Glutamatergic neuron (in vitro differentiated cells): Measurements from ENCODE around the gene INKA2. TPM values are rescaled to one million over a fixed set of nuclear protein-coding genes. Genes with fewer than 3 reads are reported as not detected.
"Not testable (repeated sequence)": the region's sequence is repeated elsewhere in the genome, so short reads cannot be mapped to it uniquely, and the experiment has no call there.

ENCODE experiments used
- DNase-seq: peaks from one replicate; pipeline ENCODE4 v3.0.0; 2022
- H3K27ac Mint-ChIP-seq: one replicate; pipeline ENCODE4 v1.8.0; 2020; ENCODE audit warnings: mild to moderate bottlenecking, mixed read lengths, inconsistent platforms; ENCODE audit not compliant: unreplicated experiment
- H3K27me3 Mint-ChIP-seq: one replicate; pipeline ENCODE4 v1.8.0; 2020; ENCODE audit warnings: mild to moderate bottlenecking, moderate library complexity, mixed read lengths, inconsistent platforms; ENCODE audit not compliant: unreplicated experiment
- H3K36me3 Mint-ChIP-seq: one replicate; pipeline ENCODE4 v1.8.0; 2020; ENCODE audit warnings: mild to moderate bottlenecking, mixed read lengths, inconsistent platforms; ENCODE audit not compliant: unreplicated experiment
- H3K4me1 Mint-ChIP-seq: one replicate; pipeline ENCODE4 v1.8.0; 2020; ENCODE audit warnings: mild to moderate bottlenecking, low read depth, mixed read lengths, inconsistent platforms; ENCODE audit not compliant: unreplicated experiment
- H3K4me3 Mint-ChIP-seq: one replicate; pipeline ENCODE4 v1.8.0; 2020; ENCODE audit warnings: mild to moderate bottlenecking, mixed read lengths, inconsistent platforms; ENCODE audit not compliant: unreplicated experiment
- H3K9me3 Mint-ChIP-seq: one replicate; pipeline ENCODE4 v1.8.0; 2020; ENCODE audit warnings: mild to moderate bottlenecking, moderate library complexity, mixed read lengths, inconsistent platforms; ENCODE audit not compliant: unreplicated experiment
- CTCF ChIP-seq: fragments of 200-600 bp; sonication (generic); IDR thresholded peaks from one replicate; pipeline ENCODE4 v1.5.0; 2021; ENCODE audit not compliant: partially characterized antibody, unreplicated experiment
- total RNA-seq: library from RNA; stranded (reverse); fragmentation: NEBNext Ultra II Directional; extraction: Animal tissue kit (Norgen Biotek cat#: 25700); gene quantifications from one replicate; pipeline ENCODE4 v1.2.1, GENCODE V29; 2021; ENCODE audit not compliant: unreplicated experiment

Gene INKA2
- total RNA-seq, 1 donor from 2014 or later: 112 TPM

GRCh38 chr1:111746614-111746999 lies 7.4 kb upstream of the INKA2 start:
- no peak for TF ChIP-seq CTCF
- Mint-ChIP-seq H3K4me1 (peaks cover 32% of the 10 kb centered on the region), H3K4me3 (no peak overlapping the region), H3K9me3 (peaks cover 13% of the 10 kb centered on the region), H3K27me3 (no peaks in the 10 kb centered on the region), H3K27ac (no peak overlapping the region), H3K36me3 (peaks cover 4% of the 10 kb centered on the region)
- DNase-seq: no peak

- Mint-ChIP-seq H3K27me3 (peaks cover 2% of the 10 kb centered on the region), H3K4me1 (peaks cover 37% of the 10 kb centered on the region), H3K4me3 (no peak overlapping the region), H3K27ac (no peak overlapping the region), H3K9me3 (peaks cover 13% of the 10 kb centered on the region), H3K36me3 (peaks cover 4% of the 10 kb centered on the region)
- DNase-seq: no peak
- TF ChIP-seq CTCF: no peak
Measured at GRCh38 chr1:111745675-111746613, 6.7 kb upstream of the INKA2 start.

GRCh38 chr1:111743679-111744101 lies 4.5 kb upstream of the INKA2 start:
- DNase-seq: no peak
- Mint-ChIP-seq H3K4me1 (peaks cover 27% of the 10 kb centered on the region), H3K27ac (no peak overlapping the region), H3K27me3 (peaks cover 14% of the 10 kb centered on the region), H3K36me3 (peaks cover 4% of the 10 kb centered on the region), H3K4me3 (no peak overlapping the region), H3K9me3 (peaks cover 21% of the 10 kb centered on the region)
- TF ChIP-seq CTCF: no peak

GRCh38 chr1:111742938-111743549 lies 3.8 kb upstream of the INKA2 start:
- Mint-ChIP-seq H3K27ac (no peak overlapping the region), H3K4me3 (no peak overlapping the region), H3K9me3 (peaks cover 23% of the 10 kb centered on the region), H3K36me3 (peaks cover 5% of the 10 kb centered on the region), H3K27me3 (peaks cover 18% of the 10 kb centered on the region), H3K4me1 (peaks cover 21% of the 10 kb centered on the region)
- no peak for TF ChIP-seq CTCF
- DNase-seq: no peak

GRCh38 chr1:111742292-111742691 lies 3.1 kb upstream of the INKA2 start:
- peaks cover 17% of the 10 kb centered on the region for H3K4me1 Mint-ChIP-seq
- H3K9me3 Mint-ChIP-seq: peaks cover 24% of the 10 kb centered on the region
- not testable (repeated sequence) for H3K36me3 Mint-ChIP-seq, H3K27ac Mint-ChIP-seq, DNase-seq
- peak overlapping the region; percentile 15 for H3K4me3 Mint-ChIP-seq
- peaks cover 25% of the 10 kb centered on the region for H3K27me3 Mint-ChIP-seq
